Bone marrow (tissue), 2 donors: ENCODE measurements around the gene AURKB.
"Not testable (repeated sequence)": the region's sequence is repeated elsewhere in the genome, so short reads cannot be mapped to it uniquely, and the experiment has no call there.

Source experiments
- DNase-seq, 2 donors: peaks; one replicate each; lab custom pipeline; 2025; lab: John Stamatoyannopoulos, UW

The AURKB gene

GRCh38 chr17:8187517-8188262 lies 22.7 kb downstream of the AURKB start:
- DNase-seq, result peak; percentile 83 to 95

DNA sequence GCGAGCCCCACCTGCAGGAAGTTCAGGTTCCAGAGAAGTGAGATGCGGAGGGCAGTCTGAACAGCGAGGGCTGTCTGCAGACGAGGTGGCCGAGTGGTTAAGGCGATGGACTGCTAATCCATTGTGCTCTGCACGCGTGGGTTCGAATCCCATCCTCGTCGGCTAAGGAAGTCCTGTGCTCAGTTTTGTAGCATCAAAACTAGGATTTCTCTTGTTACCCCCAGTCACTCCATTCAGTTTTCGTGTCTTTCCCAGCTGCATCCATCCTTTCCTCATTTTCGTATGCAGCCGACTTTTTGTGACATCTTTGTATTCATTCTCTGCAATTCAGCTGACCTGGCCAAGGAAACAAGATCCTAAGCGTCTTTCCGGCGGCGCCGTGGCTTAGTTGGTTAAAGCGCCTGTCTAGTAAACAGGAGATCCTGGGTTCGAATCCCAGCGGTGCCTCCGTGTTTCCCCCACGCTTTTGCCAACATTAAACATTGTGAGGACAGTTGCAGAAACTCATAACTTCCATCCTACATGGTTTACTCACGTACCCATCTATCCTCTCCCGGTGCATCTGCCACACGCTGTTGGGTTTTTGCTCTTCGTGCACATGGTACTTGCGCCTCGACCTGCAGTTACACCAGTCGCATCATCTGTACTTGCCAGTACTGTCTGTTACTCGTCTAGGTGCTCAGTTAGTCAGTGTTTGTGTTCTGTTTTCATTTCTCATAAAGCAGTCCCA lies 23.4 kb downstream of the AURKB start:
- peak; percentile 91 to 92 for DNase-seq

GRCh38 chr17:8186446-8186786 lies 24.0 kb downstream of the AURKB start:
- DNase-seq, result no peak

DNA sequence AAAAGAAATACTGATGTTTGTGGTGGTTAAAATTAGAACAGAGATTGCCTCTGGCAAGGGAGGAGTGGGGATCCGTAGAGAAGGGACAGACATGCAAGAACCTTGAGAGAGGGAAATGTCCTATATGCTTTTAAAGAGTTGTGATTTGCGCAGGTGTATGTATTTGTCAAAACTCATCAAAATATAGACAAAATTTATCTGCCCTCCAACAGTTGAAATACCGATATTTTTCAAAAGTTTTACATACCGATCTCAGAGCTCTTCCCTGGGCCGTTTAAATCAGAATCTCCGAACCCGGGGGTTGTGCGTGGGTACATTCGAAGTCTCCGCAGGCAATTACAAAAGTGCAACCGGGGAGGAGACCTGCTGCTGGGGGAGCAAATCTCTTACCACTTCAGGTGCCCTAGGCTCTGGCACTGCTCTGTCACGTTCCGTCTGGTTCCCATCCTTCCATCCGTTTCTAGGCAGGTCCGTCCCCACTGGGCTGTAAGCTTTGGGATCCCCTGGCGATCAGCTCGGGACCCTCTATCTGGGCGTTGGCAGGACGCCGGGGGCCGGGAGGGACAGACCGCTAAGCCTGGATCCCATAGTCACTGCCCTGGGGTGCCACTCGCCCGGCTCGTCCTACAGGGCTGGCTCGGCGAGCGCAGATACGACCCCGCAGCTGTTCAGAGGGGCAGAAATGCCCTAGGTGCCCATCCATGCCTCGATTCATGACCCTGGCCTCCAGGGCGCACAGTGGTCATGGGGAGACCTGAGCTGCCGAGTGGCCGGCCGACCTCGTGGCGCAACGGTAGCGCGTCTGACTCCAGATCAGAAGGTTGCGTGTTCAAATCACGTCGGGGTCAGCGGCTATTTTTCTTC lies 24.6 kb downstream of the AURKB start:
- peak; percentile 50 to 92 for DNase-seq

DNA sequence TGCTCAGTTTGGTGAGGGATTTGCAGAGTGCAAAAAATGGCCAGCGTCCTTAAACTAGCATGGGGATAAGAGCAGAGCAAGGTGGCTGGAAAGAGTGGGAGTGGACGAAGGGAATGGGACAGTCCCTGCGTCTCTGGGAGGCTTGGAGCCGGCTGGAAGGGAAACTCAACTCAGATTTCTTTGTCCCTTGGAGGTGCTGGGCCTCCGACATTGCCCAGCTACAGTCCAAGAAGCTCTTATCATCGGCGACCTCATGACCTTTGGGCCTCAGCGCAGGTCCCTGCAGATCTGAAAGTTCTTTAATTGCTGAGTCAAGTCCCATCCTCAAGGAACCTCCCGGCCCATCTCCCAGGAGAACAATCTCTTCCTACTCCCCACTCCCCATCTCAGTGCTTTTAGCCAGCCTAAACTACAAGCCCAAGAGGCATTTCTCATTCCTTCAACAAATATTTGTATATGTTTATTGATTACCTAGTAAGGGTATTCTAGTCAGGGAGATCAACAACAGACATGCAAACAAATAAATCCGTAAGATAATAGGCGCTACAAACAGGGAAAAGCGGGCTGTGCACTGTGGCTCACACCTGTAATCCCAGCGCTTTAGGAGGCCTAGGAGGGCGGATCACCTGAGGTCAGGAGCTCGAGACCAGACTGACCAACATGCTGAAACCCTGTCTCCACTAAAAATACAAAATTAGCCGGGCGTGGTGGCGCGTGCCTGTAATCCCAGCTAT lies 33.2 kb downstream of the AURKB start:
- no peak for DNase-seq

DNA sequence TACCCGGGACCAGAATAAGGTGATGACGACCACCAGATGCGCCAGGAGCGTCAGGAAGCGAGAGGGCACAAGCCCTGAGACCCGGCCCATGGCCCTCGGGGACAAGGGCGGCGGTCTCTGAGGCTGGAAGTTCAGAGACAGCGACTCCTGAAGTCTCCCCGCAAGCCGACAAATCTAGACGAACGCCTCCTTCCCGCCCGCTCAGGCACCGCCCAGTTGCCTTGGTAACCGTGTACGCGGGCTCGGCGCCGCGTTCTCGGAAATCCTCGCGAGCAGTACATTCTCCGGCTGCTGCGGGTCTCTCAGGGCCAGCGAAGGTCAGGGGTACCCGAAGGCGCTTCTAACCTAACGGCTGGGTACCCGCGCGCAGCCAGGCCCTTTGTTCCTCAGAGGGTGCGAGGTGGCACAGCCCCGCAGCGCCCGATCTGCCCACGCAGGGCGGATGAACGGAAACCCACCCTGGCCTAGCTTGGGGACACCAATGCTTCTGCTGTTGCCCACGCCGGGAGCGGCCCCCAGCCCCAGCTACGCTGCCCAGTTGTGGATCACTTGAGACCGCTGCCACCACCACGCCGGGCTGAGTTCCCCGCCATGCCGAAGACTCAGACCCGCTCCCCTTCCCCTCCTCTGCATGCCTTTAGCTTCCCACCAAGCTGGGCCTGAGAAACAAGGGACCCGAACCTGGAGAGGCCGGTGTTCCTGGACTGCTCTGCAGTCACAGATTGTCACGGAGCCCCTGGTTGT lies 34.0 kb downstream of the AURKB start, which contains the start of gene TMEM107:
TSS of gene TMEM107 (minus strand) at position 184 of the 744 bp plus-strand sequence. CDS start at position 90, 94 bp downstream.
- peak; percentile 67 to 75 for DNase-seq

GRCh38 chr17:8175795-8176196 lies 34.6 kb downstream of the AURKB start:
- DNase-seq, result no peak

GRCh38 chr17:8173871-8174322 lies 36.5 kb downstream of the AURKB start:
- no peak for DNase-seq

DNA sequence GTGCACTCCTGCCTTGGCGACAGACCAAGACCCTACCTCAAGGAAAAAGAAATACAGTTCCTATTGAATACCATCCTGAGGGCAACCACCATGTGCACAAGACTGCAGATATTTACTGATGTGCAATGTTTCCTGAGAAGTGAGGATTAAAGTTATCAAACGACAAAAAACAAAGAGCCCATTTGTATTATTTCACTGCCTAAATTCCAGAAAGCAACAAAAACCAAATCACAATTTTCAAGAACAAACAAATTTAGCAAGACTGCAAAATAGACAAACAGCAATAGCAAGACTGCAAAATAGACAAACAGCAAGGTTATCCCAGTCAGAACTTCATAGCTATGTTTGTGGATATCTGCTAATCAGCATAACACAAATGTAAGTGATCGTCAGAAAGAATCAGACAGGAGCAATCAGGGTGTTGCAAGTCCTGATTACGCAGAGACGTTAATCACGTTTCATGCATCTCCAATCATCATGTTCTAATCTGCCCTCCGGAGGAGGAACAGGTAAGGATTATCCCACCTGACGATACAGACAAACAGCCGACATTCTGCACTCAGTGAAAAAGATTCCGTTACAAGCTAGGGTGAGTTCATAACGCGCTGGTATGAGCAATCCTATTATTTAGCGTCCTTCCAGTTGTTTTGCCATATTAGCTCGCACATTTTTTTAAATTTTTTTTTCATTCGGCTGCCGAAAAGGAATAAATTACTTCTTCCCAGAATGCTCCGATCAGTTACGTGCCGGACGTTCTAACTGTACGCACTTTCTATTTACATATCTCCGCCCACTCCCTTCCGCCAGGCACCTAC lies 37.1 kb downstream of the AURKB start:
- DNase-seq, result peak; percentile 55 to 90

DNA sequence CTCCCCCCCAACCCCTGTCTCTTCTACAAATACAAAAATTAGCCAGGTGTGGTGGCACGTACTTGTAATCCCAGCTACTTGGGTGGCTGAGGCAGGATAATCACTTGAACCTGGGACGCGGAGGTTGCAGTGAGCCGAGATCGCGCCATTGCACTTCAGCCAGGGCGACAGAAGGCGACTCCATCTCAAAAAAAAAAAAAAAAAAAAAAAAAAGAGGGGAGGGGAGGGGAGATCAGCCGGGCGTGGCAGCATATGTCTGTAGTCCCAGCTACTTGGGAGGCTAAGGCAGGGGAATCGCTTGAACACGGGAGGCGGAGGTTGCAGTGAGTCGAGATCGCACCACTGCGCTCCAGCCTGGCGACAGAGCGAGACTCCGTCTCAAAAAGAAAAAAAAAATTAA lies 40.2 kb downstream of the AURKB start:
- DNase-seq, result not testable (repeated sequence)

DNA sequence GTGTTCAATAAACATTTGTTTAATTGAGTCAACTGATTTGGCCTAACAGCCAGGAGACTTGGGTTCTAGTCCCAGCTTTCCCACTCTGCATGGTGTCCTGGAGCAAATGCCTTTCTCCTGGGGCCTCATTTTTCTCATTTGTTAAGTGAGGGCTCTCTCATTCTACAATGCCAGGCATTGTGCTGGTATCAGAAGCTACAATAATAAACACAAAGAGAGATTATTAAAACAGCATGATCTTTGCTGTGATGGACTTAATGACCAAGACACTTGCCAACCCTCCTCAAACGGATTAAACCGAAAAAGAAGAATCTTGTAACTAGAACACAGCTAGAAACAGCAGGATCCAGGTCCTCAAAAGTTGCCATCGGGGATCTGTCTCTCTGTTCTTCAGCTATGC lies 42.8 kb downstream of the AURKB start:
- no peak for DNase-seq

DNA sequence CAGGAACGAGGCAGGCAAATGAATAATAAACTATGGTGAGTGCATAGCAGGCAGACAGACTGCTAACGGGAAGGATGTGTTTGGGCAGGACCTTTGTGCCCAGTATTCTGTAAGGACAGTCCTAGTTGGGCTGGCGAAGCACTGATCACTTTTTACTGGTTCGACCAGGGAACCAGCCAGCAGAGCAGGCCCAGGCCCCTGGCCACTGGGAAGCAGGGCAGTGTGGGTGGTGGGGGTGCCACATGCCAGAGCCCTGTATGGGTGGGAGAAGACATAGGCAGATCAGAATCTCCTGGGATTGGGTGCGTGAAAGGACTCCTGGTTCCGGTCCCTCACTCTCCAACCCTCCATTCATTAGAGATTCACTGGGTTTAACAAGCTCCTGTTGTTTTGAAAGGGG lies 43.6 kb downstream of the AURKB start:
- no peak for DNase-seq

GRCh38 chr17:8164815-8165131 lies 45.6 kb downstream of the AURKB start:
- no peak for DNase-seq

- DNase-seq, result peak; percentile 25 to 82
Measured at GRCh38 chr17:8163978-8164814, 46.2 kb downstream of the AURKB start.

DNA sequence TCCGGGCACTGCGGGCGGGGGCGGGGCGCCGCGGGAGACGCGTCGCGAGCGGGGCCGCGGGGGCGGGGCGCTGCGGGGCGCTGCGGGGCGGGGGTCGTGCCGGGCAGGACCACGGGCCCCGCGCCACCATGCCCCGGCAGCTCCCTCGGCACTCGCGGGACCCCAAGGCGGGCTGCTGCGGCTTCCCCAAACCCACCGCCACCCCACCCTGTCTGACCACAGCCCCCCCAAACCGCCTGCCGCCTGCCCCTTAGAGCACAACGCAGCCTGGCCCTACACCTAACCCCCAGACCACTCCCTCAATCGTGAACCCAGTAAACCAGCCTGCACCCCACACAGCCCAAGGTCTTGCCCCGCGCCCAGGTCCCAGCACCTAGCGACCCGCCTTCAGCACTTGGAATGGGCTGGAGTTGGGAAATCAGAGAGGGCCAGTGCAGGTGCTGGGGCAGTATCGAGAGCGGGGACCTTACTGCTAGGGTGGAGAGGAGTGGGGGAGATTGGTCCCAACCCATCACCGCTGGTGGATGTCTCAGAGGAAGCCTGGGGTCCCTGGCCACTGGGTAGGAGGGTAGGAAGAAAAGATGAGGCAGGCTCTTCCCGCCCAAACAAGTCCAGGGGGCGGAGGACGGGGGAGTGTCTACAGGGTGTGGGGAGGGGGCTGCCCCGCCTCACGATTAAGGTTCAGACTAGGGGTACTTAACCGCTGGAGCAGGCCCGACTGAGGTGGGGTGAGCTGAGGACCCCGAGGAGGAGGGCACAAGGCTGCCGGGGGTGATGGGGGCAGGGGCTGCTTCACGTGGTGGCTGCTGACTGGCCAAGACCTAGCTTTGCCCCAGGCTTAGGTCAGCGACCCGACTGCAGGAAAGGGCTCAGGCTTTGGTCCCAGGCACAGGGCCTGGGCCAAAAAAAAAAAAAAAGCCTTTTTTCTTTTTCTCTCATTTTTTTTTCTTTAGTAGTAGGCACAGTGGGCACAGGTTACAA lies 47.1 kb downstream of the AURKB start:
- no peak for DNase-seq

DNA sequence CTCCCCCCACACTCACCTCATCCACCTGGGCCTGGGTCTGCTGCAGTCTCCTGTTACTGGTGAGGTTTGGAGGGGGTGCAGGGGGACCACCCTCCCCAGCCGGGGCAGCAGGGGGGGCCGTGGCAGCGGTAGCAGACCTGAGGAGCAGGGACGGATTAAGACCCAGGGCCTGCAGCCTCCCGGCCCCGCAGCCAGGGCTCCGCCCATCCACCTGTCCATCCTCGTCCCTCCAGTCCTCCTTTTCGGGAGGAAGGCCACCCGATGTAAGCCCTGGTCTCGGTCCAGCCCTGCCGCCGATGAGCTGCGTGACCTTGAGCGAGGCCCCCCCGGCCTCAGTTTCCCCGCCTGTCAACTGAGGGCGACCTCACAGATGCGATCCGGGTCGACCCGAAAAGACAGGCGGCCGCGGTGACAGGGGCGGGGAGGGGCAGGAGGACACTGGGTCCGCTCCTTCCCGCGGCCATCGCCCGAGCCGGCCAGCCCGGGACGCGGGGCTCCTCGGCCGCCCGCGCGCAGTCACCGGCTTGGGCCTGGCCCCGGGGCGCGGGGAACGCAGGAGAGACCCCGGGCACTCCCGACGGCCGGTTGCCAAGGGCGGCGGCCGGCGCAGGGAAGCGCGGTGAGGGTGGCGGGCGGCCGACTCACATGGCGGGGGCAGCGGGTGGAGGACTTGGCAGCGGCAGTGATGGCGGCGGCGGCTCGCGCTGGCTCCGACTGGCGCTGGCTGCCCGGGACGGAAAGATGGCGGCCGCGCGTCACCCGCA lies 48.0 kb downstream of the AURKB start, which contains the start of gene VAMP2:
TSS of gene VAMP2 (minus strand) at position 716 of the 764 bp plus-strand sequence. CDS start at position 647, 69 bp downstream.
- peak; percentile 4 to 62 for DNase-seq
